Vagina (tissue), 2 donors: Measurements from ENCODE around the gene GNB1L.

Experiments
- POLR2A ChIP-seq, 2 donors: fragments of 450-650 bp; IDR thresholded peaks; one replicate each; pipeline ENCODE4 v1.6.1; 2017; ENCODE audit warnings: antibody characterized with exemption in 2 of 2, mild to moderate bottlenecking in 2 of 2, moderate library complexity in 2 of 2
- POLR2AphosphoS5 ChIP-seq, 2 donors: sonication (generic); formaldehyde crosslinking; IDR thresholded peaks; one replicate each; pipeline ENCODE4 v1.9.0; 2017; ENCODE audit warnings: antibody characterized with exemption in 2 of 2, mild to moderate bottlenecking in 2 of 2, low read depth in 1 of 2; ENCODE audit not compliant: insufficient read depth in 1 of 2
- TF ChIP-seq, protein P1 (sequence below), 3 experiments: fragments of 450-650 bp in 2 of 3; fragments of 200-600 bp in 1 of 3; sonication (generic) in 1 of 3; IDR thresholded peaks; one replicate each; pipeline ENCODE4 v1.5.1; 2017 to 2019; ENCODE audit warnings: antibody characterized with exemption in 3 of 3, mild to moderate bottlenecking in 2 of 3, moderate library complexity in 2 of 3

DNA sequence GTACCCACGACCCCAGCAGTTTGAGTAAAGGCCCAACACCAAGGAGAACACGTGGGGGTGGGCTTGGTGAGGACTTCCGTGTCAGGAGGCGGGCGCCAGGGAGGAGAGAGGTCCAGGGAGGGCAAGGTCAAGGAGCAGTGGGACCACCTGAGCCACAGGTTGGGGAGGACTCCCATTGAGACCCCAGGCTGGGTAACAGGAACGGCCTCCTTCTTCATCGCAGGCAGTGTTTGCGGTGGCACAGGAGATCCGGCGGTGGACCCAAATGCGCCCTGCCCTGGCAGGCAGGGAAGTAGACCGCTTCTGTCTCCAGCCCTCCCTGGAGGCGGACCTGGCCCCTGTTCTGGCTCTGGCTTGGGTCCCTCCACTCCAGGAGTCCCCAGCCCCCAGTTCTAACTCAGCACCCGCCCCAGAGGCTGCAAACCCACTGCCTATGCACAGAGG is 100.0 kb downstream of the GNB1L start:
- TF ChIP-seq POLR2A (IDR thresholded peaks at IDR 0.05) (no peak), POLR2AphosphoS5 (IDR thresholded peaks at IDR 0.05; ENCODE audit: insufficient read depth in 1 of 2, low read depth in 1 of 2) (no peak)
- TF ChIP-seq, protein P1, sequence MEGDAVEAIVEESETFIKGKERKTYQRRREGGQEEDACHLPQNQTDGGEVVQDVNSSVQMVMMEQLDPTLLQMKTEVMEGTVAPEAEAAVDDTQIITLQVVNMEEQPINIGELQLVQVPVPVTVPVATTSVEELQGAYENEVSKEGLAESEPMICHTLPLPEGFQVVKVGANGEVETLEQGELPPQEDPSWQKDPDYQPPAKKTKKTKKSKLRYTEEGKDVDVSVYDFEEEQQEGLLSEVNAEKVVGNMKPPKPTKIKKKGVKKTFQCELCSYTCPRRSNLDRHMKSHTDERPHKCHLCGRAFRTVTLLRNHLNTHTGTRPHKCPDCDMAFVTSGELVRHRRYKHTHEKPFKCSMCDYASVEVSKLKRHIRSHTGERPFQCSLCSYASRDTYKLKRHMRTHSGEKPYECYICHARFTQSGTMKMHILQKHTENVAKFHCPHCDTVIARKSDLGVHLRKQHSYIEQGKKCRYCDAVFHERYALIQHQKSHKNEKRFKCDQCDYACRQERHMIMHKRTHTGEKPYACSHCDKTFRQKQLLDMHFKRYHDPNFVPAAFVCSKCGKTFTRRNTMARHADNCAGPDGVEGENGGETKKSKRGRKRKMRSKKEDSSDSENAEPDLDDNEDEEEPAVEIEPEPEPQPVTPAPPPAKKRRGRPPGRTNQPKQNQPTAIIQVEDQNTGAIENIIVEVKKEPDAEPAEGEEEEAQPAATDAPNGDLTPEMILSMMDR (IDR thresholded peaks at IDR 0.05) = no peak
